Activated CD4-positive, alpha-beta T cell treated with anti-CD3 and anti-CD28 coated beads, Interleukin-2, amount 50 U/mL, for 4 hours (primary cell): ENCODE results near the gene TMC8.
"Not testable (repeated sequence)": the region's sequence is repeated elsewhere in the genome, so short reads cannot be mapped to it uniquely, and the experiment has no call there.

ENCODE experiments used
- DNase-seq, 2 experiments: peaks; one replicate each; pipeline ENCODE4 v3.0.0-alpha.2; 2020

The TMC8 gene

GRCh38 chr17:78111016-78111726, 19.4 kb upstream of the TMC8 start:
- no peak for DNase-seq

- no peak for DNase-seq
Measured at GRCh38 chr17:78111727-78112517, 18.6 kb upstream of the TMC8 start.

- DNase-seq, result peak; percentile 66 to 74
Measured at GRCh38 chr17:78112518-78113471, 17.8 kb upstream of the TMC8 start.

GRCh38 chr17:78113804-78114785, 16.5 kb upstream of the TMC8 start:
- DNase-seq, result no peak

- no peak for DNase-seq
Measured at GRCh38 chr17:78114831-78115723, 15.5 kb upstream of the TMC8 start.

- not testable (repeated sequence) for DNase-seq
Measured at GRCh38 chr17:78115803-78116202, 14.8 kb upstream of the TMC8 start.

GRCh38 chr17:78116411-78116810, 14.2 kb upstream of the TMC8 start:
- DNase-seq, result no peak

GRCh38 chr17:78117027-78117981, 13.3 kb upstream of the TMC8 start:
- DNase-seq, result no peak

- no peak for DNase-seq
Measured at GRCh38 chr17:78118801-78119241, 11.8 kb upstream of the TMC8 start.

GRCh38 chr17:78120537-78120936, 10.0 kb upstream of the TMC8 start:
- DNase-seq, result no peak

GRCh38 chr17:78120971-78121800, 9.4 kb upstream of the TMC8 start:
- no peak for DNase-seq

- DNase-seq, result no peak
Measured at GRCh38 chr17:78121801-78122215, 8.8 kb upstream of the TMC8 start.

- DNase-seq, result no peak
Measured at GRCh38 chr17:78122216-78122930, 8.2 kb upstream of the TMC8 start.

GRCh38 chr17:78122931-78123249, 7.7 kb upstream of the TMC8 start:
- no peak for DNase-seq

- no peak for DNase-seq
Measured at GRCh38 chr17:78123258-78123929, 7.2 kb upstream of the TMC8 start.

GRCh38 chr17:78124081-78124835, 6.3 kb upstream of the TMC8 start:
- DNase-seq, result no peak

- no peak for DNase-seq
Measured at GRCh38 chr17:78124836-78125137, 5.8 kb upstream of the TMC8 start.
